Measurements from ENCODE around the gene PLAC9. TPM values are rescaled to one million over a fixed set of nuclear protein-coding genes. Genes with fewer than 3 reads are reported as not detected.

The PLAC9 gene
- total RNA-seq, 1 donor = 19.2 TPM

GRCh38 chr10:80194373-80195045 lies 62.0 kb downstream of the PLAC9 start:
- peaks cover 26% of the 10 kb centered on the region for H3K4me1 ChIP-seq (ENCODE audit: insufficient read depth, low read length)
- DNase-seq (ENCODE audit: insufficient read length, low spot score, missing footprints) = no peak
- H3K9me3 ChIP-seq (ENCODE audit: low read depth, low read length) = no peaks in the 10 kb centered on the region
- TF ChIP-seq CTCF (IDR thresholded peaks at IDR 0.05; ENCODE audit: extremely low read depth, low read depth, low read length) = no peak
- peaks cover 49% of the 10 kb centered on the region for H4K20me1 ChIP-seq (ENCODE audit: insufficient read depth, low read length)
- peaks cover 97% of the 10 kb centered on the region for H3K79me2 ChIP-seq (ENCODE audit: insufficient read depth, low read length)
- no peak overlapping the region for H3K4me2 ChIP-seq (ENCODE audit: insufficient read depth, low read length)
- no peak overlapping the region for H3K4me3 ChIP-seq (ENCODE audit: insufficient read depth, low read length)
- H3K27me3 ChIP-seq (ENCODE audit: insufficient read depth, low read length) = no peaks in the 10 kb centered on the region
- H3K36me3 ChIP-seq (ENCODE audit: insufficient read depth, low read length) = peaks cover 9% of the 10 kb centered on the region
- peak overlapping the region; percentile 5 for H3K27ac ChIP-seq (ENCODE audit: low read depth, low read length)
- H2AFZ ChIP-seq (ENCODE audit: low read length) = no peak overlapping the region

Other genes with a start within 250 kb of the PLAC9 start
- gene SFTPD, start 183.6 kb upstream of the PLAC9 start, total RNA-seq = 0.36 TPM in 1 of 2 replicates, not detected in the other
- gene TMEM254, start 54.1 kb upstream of the PLAC9 start, total RNA-seq = 8.7 and 12.1 TPM in 2 replicates
- gene ANXA11, start 72.8 kb downstream of the PLAC9 start, total RNA-seq = 112 and 113 TPM in 2 replicates
- not detected in 2 replicates for gene MAT1A, start 156.9 kb downstream of the PLAC9 start, total RNA-seq
- gene DYDC1, start 224.0 kb downstream of the PLAC9 start, total RNA-seq = not detected in 2 replicates
- gene DYDC2, start 224.1 kb downstream of the PLAC9 start, total RNA-seq = not detected in 2 replicates